ENCODE results near the gene ITGA11.
"Not testable (repeated sequence)": the region's sequence is repeated elsewhere in the genome, so short reads cannot be mapped to it uniquely, and the experiment has no call there.

The ITGA11 gene

DNA sequence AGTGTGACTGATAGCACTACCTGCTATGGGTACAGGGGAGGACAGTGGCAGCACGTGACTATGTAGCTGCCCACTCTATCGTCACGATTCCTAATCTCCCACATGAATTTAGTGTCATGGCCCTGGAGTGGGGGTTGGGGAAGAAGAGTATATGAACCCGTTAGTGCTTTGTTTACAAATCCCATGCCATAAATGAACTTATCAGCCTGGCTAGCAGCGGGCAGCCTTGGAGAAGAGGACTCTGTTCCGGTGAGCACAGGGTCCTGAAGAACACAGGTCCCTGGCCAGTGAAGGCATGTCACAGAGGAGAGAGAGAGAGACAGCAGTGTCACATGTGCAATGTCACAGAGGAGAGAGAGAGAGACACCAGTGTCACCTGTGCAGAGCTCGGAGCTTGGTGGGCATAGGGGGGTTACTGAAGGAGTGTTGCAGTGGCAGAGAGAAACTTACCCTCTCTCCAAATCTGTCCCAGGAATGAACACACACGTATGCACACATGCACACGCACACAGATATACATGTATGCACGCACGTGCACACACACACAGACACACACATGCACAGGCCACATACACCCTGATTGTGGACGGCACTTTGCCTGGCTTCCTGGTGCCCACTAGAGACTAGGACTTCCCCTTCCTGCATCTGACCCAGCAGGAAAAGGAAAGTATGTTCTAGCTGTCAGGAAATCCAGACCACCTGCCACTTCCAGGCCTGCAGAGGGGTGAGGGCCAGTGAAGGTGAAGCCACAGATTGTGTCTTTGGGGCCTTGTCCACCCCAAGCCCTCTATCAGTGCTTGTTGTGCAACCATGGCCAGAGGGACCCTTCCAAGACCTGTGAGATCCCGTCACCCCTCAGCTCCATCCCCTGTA lies 26.3 kb downstream of the ITGA11 start:
- no peaks in the 10 kb centered on the region for H3K4me1 ChIP-seq (ENCODE audit: control insufficient read depth, insufficient read depth, low read length)
- peaks cover 6% of the 10 kb centered on the region for H3K27me3 ChIP-seq (ENCODE audit: control insufficient read depth, insufficient read depth, low read length)
- H3K36me3 ChIP-seq (ENCODE audit: control insufficient read depth, insufficient read depth, low read length): no peaks in the 10 kb centered on the region
- H3K4me3 ChIP-seq (ENCODE audit: low read depth, low read length): no peak overlapping the region
- H3K9me3 ChIP-seq (ENCODE audit: control insufficient read depth, insufficient read depth, low read length): no peaks in the 10 kb centered on the region
- H3K9ac ChIP-seq (ENCODE audit: low read depth, low read length): no peak overlapping the region

DNA sequence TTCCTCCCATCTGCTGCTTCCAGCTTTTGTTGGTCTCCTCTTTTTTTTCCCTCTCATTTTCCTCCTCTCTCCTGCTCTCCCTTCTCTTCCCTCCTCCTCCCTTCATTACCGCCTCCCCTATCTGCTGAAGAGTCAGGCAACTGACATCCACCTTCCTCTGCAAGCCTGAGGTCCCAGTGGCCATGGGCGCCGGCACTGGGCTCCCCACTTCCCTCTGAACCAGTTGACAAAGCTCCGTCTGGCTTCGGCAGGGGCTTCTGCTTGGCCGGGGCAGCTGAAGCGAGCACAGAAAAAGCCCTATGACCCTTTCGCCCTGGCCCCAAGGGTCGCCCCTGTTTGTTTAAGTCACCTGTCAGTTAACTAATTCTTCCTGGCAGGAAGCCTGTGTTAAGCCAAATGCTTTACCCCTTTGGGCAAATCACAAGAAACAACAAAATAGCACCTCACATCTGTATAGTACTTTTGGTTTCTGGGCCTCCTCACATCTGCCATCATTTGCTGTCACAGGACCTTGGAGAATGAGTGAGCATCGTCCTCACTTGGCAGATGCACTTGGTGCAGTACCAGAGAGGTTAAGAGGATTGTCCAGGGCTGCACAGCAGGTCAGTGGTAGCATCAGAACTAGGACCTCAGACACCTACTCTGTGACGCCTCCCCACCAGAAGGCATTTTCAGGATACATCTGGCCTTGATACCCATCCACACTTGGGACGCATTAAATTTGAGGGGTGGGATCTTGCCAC lies 27.7 kb downstream of the ITGA11 start:
- Histone ChIP-seq H3K27me3 (ENCODE audit: control insufficient read depth, insufficient read depth, low read length) (peaks cover 6% of the 10 kb centered on the region), H3K4me1 (ENCODE audit: control insufficient read depth, insufficient read depth, low read length) (no peaks in the 10 kb centered on the region), H3K9me3 (ENCODE audit: control insufficient read depth, insufficient read depth, low read length) (no peaks in the 10 kb centered on the region), H3K4me3 (ENCODE audit: low read depth, low read length) (no peak overlapping the region), H3K9ac (ENCODE audit: low read depth, low read length) (no peak overlapping the region), H3K36me3 (ENCODE audit: control insufficient read depth, insufficient read depth, low read length) (no peaks in the 10 kb centered on the region)

DNA sequence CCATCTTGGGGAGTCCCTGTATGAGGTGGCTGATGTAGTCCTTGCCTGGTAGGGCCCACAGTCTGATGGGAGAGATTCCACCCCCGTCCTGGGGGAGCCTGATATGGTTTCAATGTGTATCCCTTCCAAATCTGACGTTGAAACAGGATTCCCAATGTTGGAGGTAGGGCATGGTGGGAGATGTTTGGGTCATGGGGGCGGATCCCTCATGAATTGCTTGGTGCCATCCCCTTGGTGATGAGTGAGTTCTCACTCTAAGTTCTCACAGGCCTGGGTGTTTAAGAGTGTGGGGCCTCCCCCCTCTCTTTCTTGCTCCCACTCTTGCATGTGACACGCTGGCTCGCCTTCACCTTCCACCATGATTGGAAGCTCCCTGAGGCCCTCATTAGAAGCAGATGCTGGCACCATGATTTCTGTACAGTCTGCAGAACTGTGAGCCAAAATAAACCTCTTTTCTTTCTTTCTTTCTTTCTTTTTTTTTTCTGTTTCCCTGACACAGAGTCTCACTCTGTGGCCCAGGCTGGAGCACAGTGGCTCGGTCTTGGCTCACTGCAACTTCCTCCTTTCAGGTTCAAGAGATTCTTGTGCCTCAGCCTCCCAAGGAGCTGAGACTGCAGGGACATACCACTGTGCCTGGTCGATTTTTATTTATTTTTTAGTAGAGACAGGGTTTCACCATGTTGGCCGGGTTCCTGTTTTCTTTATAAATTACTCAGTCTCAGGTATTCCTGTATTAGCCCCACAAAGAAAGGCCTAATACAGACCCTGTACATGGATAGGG lies 28.6 kb downstream of the ITGA11 start:
- Histone ChIP-seq H3K36me3 (ENCODE audit: control insufficient read depth, insufficient read depth, low read length) (no peaks in the 10 kb centered on the region), H3K4me3 (ENCODE audit: low read depth, low read length) (no peak overlapping the region), H3K27me3 (ENCODE audit: control insufficient read depth, insufficient read depth, low read length) (peaks cover 3% of the 10 kb centered on the region), H3K4me1 (ENCODE audit: control insufficient read depth, insufficient read depth, low read length) (no peaks in the 10 kb centered on the region), H3K9me3 (ENCODE audit: control insufficient read depth, insufficient read depth, low read length) (no peaks in the 10 kb centered on the region), H3K9ac (ENCODE audit: low read depth, low read length) (no peak overlapping the region)

DNA sequence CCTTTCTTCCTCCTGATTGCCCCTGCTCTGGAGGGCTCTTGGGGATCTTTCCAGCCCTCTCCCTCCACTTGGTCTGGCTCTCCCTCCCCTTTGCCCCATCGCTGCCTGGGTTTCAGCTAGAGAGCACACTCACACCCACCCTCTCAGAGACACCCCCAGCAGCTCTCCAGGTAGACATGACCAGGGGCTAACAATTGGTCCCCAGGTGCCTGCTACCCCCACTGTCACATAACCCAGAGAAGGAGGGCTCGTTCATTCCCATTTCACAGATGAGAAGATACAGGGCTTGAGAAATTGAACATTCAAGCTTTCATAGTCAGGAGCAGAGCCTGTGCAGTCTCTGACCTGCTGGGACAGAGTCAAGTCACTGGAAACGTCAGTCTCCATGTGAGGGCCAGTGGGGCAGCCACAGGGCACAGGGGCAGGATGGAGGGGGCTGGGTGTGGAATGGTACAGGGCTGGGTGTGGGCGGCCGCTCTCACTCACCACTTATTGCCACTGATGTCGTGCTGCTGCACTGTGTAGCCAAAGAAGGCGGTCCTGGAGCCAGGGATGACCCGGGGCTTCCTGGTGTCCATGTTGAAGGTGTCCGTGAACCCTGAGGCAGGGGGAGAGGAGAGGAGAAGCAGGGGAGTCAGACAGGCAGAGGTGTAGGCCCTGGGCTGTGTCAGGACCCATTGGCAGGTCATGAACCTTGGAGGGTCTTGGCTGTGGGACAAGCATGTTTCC lies 29.4 kb downstream of the ITGA11 start:
- Histone ChIP-seq H3K9me3 (ENCODE audit: control insufficient read depth, insufficient read depth, low read length) (no peaks in the 10 kb centered on the region), H3K27me3 (ENCODE audit: control insufficient read depth, insufficient read depth, low read length) (no peaks in the 10 kb centered on the region), H3K36me3 (ENCODE audit: control insufficient read depth, insufficient read depth, low read length) (no peaks in the 10 kb centered on the region), H3K4me1 (ENCODE audit: control insufficient read depth, insufficient read depth, low read length) (no peaks in the 10 kb centered on the region), H3K4me3 (ENCODE audit: low read depth, low read length) (no peak overlapping the region), H3K9ac (ENCODE audit: low read depth, low read length) (no peak overlapping the region)

DNA sequence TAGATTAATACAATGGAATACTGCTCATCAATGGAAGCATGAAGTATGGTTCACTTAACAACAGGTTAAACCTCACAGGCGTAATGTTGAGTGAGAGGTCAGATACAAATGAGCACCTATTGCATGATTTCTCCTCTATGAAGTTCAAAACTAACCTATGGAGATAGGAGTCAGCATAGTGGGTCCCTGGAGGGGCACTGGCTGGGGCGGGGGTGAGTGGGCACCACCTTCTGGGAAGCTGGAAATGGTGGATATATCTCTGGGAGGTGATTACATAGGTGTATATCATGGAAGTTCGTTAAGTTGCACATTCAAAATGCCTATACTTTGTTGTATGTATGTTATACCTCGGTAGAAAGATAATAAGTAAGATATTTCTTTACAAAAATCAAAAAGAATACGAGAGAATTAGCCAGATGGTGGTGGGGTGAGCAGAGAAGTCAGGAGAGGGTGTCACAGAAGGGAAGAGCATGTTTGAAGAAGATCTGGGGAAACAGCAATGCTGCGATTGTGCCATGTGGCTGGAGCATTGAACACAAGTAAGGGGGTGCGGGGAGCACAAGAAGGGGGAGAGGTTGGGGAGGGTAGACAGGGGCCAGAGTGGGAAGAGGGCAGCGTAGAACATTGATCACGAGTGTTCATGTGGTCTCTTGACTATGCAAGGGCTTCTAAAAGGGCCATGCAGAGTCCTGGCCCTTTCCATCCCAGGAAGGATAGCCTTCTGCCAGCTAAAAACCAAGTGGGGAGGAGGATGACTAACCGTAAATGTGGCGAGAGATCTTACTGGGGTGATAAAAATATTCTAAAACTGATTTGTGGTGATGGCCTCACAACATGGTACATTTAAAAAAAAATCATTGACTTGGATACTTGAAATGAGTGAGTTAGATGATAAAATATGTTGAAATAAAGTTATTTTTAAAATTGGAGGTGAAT lies 30.2 kb downstream of the ITGA11 start:
- Histone ChIP-seq H3K36me3 (ENCODE audit: control insufficient read depth, insufficient read depth, low read length) (no peaks in the 10 kb centered on the region), H3K27me3 (ENCODE audit: control insufficient read depth, insufficient read depth, low read length) (no peaks in the 10 kb centered on the region), H3K9ac (ENCODE audit: low read depth, low read length) (no peak overlapping the region), H3K9me3 (ENCODE audit: control insufficient read depth, insufficient read depth, low read length) (no peaks in the 10 kb centered on the region), H3K4me1 (ENCODE audit: control insufficient read depth, insufficient read depth, low read length) (no peaks in the 10 kb centered on the region), H3K4me3 (ENCODE audit: low read depth, low read length) (no peak overlapping the region)

DNA sequence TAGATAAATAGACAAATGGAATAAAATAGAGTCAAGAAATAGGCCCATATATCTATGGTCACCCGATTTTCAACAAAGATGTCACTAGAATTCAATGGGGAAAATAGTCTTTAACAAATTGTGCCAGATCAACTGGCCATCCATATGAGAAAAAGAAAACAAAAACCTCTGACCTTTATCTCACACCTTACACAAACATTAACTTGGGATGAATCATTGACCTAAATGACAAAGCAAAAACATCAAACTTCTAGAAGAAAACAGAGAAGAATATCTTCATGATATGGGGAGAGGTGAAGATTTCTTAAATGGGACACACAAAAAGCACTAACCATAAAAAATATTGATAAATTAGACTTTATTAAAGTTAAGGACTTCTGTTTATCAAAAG lies 31.9 kb downstream of the ITGA11 start:
- Histone ChIP-seq H3K9ac (ENCODE audit: low read depth, low read length) (no peak overlapping the region), H3K9me3 (ENCODE audit: control insufficient read depth, insufficient read depth, low read length) (no peaks in the 10 kb centered on the region), H3K27me3 (ENCODE audit: control insufficient read depth, insufficient read depth, low read length) (no peaks in the 10 kb centered on the region), H3K36me3 (ENCODE audit: control insufficient read depth, insufficient read depth, low read length) (no peaks in the 10 kb centered on the region), H3K4me3 (ENCODE audit: low read depth, low read length) (no peak overlapping the region), H3K4me1 (ENCODE audit: control insufficient read depth, insufficient read depth, low read length) (no peaks in the 10 kb centered on the region)

DNA sequence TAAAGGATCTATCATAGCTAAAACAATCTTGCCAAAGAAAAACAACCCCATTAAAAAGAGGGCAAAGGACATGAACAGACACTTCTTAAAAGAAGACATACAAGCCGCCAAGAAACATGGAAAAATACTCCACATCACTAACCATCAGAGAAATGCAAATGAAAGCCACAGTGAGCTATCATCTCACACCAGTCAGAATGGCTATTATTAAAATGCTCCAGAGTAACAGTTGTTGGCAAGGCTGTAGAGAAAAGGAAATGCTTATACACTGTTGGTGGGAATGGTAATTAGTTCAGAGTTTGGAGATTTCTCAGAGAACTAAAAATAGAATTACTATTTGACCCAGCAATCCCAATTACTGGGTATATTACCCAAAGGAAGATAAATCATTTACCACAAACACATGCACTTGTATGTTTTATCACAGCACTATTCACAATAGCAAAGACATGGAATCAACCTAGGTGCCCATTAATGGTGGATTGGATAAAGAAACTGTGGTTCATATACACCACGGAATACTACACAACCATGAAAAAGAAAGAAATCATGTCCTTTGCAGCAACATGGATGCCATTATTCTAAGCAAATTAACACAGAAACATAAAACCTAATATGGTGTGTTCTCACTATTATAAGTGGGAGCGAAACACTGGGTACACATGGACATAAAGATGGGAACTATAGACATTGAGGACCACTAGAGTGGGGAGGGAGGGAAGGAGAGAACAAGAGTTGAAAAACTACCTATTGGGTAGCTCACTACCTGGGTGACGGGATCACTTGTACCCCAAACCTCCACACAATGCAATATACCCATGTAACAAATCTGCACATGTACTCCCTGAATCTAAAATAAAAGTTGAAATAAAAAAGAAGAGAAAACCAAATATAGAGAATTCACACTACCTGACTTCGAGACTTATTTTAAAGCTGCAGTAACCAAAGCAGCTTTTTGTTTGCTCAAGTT lies 32.6 kb downstream of the ITGA11 start:
- H3K27me3 ChIP-seq (ENCODE audit: control insufficient read depth, insufficient read depth, low read length): no peaks in the 10 kb centered on the region
- H3K9ac ChIP-seq (ENCODE audit: low read depth, low read length): no peak overlapping the region
- H3K4me3 ChIP-seq (ENCODE audit: low read depth, low read length): no peak overlapping the region
- no peaks in the 10 kb centered on the region for H3K4me1 ChIP-seq (ENCODE audit: control insufficient read depth, insufficient read depth, low read length)
- no peaks in the 10 kb centered on the region for H3K9me3 ChIP-seq (ENCODE audit: control insufficient read depth, insufficient read depth, low read length)
- H3K36me3 ChIP-seq (ENCODE audit: control insufficient read depth, insufficient read depth, low read length): no peaks in the 10 kb centered on the region

DNA sequence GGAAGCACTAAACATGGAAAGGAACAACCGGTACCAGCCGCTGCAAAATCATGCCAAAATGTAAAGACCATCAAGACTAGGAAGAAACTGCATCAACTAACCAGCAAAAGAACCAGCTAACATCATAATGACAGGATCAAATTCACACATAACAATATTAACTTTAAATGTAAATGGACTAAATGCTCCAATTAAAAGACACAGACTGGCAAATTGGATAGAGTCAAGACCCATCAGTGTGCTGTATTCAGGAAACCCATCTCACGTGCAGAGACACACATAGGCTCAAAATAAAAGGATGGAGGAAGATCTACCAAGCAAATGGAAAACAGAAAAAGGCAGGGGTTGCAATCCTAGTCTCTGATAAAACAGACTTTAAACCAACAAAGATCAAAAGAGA lies 34.0 kb downstream of the ITGA11 start:
- H3K36me3 ChIP-seq (ENCODE audit: control insufficient read depth, insufficient read depth, low read length); H3K4me3 ChIP-seq (ENCODE audit: low read depth, low read length); H3K4me1 ChIP-seq (ENCODE audit: control insufficient read depth, insufficient read depth, low read length); H3K9me3 ChIP-seq (ENCODE audit: control insufficient read depth, insufficient read depth, low read length); H3K27me3 ChIP-seq (ENCODE audit: control insufficient read depth, insufficient read depth, low read length); H3K9ac ChIP-seq (ENCODE audit: low read depth, low read length): not testable (repeated sequence)

DNA sequence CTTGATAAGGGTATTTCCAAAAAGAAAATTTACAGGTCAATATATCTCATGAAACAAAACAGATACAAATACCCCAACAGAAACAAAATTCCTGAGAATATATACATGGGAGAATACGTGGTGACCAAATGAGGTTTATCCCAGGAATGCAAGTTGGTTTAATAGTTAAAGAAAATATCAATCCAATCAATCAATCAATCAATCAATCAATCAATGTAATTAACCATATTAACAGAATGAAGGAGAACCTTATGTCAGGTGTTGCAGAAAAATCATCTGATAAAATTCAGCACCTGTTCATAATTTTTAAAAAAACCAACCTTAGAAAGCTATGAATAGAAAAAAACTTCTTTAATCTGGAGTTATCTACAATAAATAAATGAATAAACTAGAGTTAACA lies 35.9 kb downstream of the ITGA11 start:
- Histone ChIP-seq H3K9ac (ENCODE audit: low read depth, low read length) (no peak overlapping the region), H3K9me3 (ENCODE audit: control insufficient read depth, insufficient read depth, low read length) (no peaks in the 10 kb centered on the region)

DNA sequence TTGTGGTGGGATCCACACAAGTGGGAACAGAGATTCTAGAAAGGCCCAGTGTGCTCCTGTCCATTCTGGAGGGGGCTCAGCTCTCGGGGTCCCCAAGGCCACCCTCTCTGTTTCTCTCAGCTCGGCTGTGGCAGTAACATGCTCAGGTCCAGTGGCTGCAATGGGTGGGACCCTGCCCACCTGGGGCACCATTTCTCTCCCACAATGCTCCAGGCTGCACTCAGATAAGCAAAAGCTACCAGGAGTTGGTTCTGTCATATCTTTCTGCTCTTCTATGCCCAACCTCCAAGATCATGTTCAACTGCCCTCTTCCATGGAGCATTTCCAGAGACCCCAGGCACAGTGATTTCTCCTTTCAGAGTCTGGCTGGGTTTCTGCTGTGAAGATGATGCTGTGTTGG lies 40.8 kb downstream of the ITGA11 start:
- no peak overlapping the region for H3K4me3 ChIP-seq (ENCODE audit: low read depth, low read length)

More for the DNA sequence above, 35.9 kb downstream of the ITGA11 start:
- no peaks in the 10 kb centered on the region for H3K27me3 ChIP-seq (ENCODE audit: control insufficient read depth, insufficient read depth, low read length)
- no peak overlapping the region for H3K4me3 ChIP-seq (ENCODE audit: low read depth, low read length)
- no peaks in the 10 kb centered on the region for H3K36me3 ChIP-seq (ENCODE audit: control insufficient read depth, insufficient read depth, low read length)
- H3K4me1 ChIP-seq (ENCODE audit: control insufficient read depth, insufficient read depth, low read length): no peaks in the 10 kb centered on the region

More for the DNA sequence above, 40.8 kb downstream of the ITGA11 start:
- H3K9me3 ChIP-seq (ENCODE audit: control insufficient read depth, insufficient read depth, low read length): no peaks in the 10 kb centered on the region
- H3K4me1 ChIP-seq (ENCODE audit: control insufficient read depth, insufficient read depth, low read length): no peaks in the 10 kb centered on the region
- H3K36me3 ChIP-seq (ENCODE audit: control insufficient read depth, insufficient read depth, low read length): no peaks in the 10 kb centered on the region
- peaks cover 3% of the 10 kb centered on the region for H3K27me3 ChIP-seq (ENCODE audit: control insufficient read depth, insufficient read depth, low read length)
- H3K9ac ChIP-seq (ENCODE audit: low read depth, low read length): no peak overlapping the region

Measured in iPS-15b (cell line).